C4-2B (cell line): Measurements from ENCODE around the gene RANBP3L.

Experiments
- CTCF ChIP-seq: fragments of 450-650 bp; conservative IDR thresholded peaks from 2 replicates; pipeline ENCODE4 v1.5.1; 2017; ENCODE audit warnings: mild to moderate bottlenecking
- ZFX ChIP-seq: fragments of 450-650 bp; IDR thresholded peaks from 2 replicates; pipeline ENCODE4 v1.6.1; 2017

- TF ChIP-seq CTCF = no peak
- no peak for TF ChIP-seq ZFX
Measured at GRCh38 chr5:36199620-36200019, 102.1 kb downstream of the RANBP3L start.
